AG04450 (cell line): ENCODE measurements around the gene LOC128125822.

Experiments
- CTCF ChIA-PET: fragments of 300-600, 350-600 bp; formaldehyde crosslinking; extraction: SDS; loops from one replicate; lab custom pipeline; 2022; ENCODE audit warnings: antibody characterized with exemption, inconsistent platforms; lab: Charles Lee
- POLR2A ChIA-PET: fragments of 350-600 bp; formaldehyde crosslinking; extraction: SDS; loops from one replicate; lab custom pipeline; 2021; ENCODE audit warnings: antibody characterized with exemption, inconsistent platforms; lab: Yijun Ruan, JAX
- DNase-seq: peaks from one replicate; pipeline ENCODE4 v3.0.0-alpha.2; 2011; ENCODE audit warnings: low read depth, low spot score
- H3K27ac ChIP-seq: one replicate; pipeline ENCODE4 v1.5.1; 2012; ENCODE audit warnings: low read depth, low read length, control low read depth
- H3K27me3 ChIP-seq: one replicate; pipeline ENCODE4 v1.6.0; 2012; ENCODE audit warnings: low read length; ENCODE audit not compliant: control insufficient read depth, insufficient read depth
- H3K4me3 ChIP-seq: 2 replicates; pipeline ENCODE4 v1.5.1; 2011; ENCODE audit warnings: mild to moderate bottlenecking, low read depth, low read length, control low read depth
- H3K9me3 ChIP-seq: 2 replicates; pipeline ENCODE4 v1.5.1; 2012; ENCODE audit warnings: low read length; ENCODE audit not compliant: control insufficient read depth, insufficient read depth
- CTCF ChIP-seq: IDR thresholded peaks from 2 replicates; pipeline ENCODE4 v1.5.1; 2011; ENCODE audit warnings: low read depth, low read length, control low read depth, inconsistent platforms

LOC128125822 gene

GRCh38 chr6:63553900-63554299, 18.4 kb upstream of the LOC128125822 start:
- ChIA-PET CTCF (no interaction called here), POLR2A (no interaction called here)
- no peak for TF ChIP-seq CTCF
- no peaks in the 10 kb centered on the region for H3K9me3 ChIP-seq
- no peak overlapping the region for H3K4me3 ChIP-seq
- H3K27ac ChIP-seq = no peak overlapping the region
- no peak for DNase-seq
- no peaks in the 10 kb centered on the region for H3K27me3 ChIP-seq

- Histone ChIP-seq H3K27me3 (no peaks in the 10 kb centered on the region), H3K4me3 (no peak overlapping the region), H3K9me3 (no peaks in the 10 kb centered on the region), H3K27ac (no peak overlapping the region)
- DNase-seq = no peak
- ChIA-PET POLR2A (interaction anchor here (0.7 kb wide), 1 partner anchor 285 kb away, joined by 3 read pairs; no protein-coding TSS in a partner anchor), CTCF (no interaction called here)
- no peak for TF ChIP-seq CTCF
These were observed 17.5 kb upstream of the LOC128125822 start for GRCh38 chr6:63554782-63555181.

- TF ChIP-seq CTCF = no peak
- H3K9me3 ChIP-seq = no peaks in the 10 kb centered on the region
- POLR2A ChIA-PET = no interaction called here
- no peak overlapping the region for H3K27ac ChIP-seq
- no peak for DNase-seq
- CTCF ChIA-PET = no interaction called here
- H3K27me3 ChIP-seq = no peaks in the 10 kb centered on the region
- H3K4me3 ChIP-seq = no peak overlapping the region
These were observed 15.9 kb upstream of the LOC128125822 start for GRCh38 chr6:63556369-63556768.

- ChIA-PET CTCF (no interaction called here), POLR2A (no interaction called here)
- Histone ChIP-seq H3K27ac (no peak overlapping the region), H3K9me3 (no peaks in the 10 kb centered on the region), H3K4me3 (no peak overlapping the region), H3K27me3 (no peaks in the 10 kb centered on the region)
- no peak for TF ChIP-seq CTCF
- no peak for DNase-seq
These were observed 14.0 kb upstream of the LOC128125822 start for GRCh38 chr6:63558278-63558677.

- no peaks in the 10 kb centered on the region for H3K27me3 ChIP-seq
- no peak for DNase-seq
- CTCF ChIA-PET = no interaction called here
- no peak overlapping the region for H3K27ac ChIP-seq
- no peaks in the 10 kb centered on the region for H3K9me3 ChIP-seq
- POLR2A ChIA-PET = no interaction called here
- TF ChIP-seq CTCF = no peak
- H3K4me3 ChIP-seq = no peak overlapping the region
These were observed 11.4 kb upstream of the LOC128125822 start for GRCh38 chr6:63560801-63561287.
